ENCODE measurements around the gene PMPCA. TPM values are rescaled to one million over a fixed set of nuclear protein-coding genes. Genes with fewer than 3 reads are reported as not detected.

Gene PMPCA
- total and polyA plus RNA-seq, 2 experiments from 2014 or later: 61.3 to 88.2 TPM

GRCh38 chr9:136401173-136401922, 9.1 kb upstream of the PMPCA start (continued):
- TF ChIP-seq CTCF (conservative IDR thresholded peaks at IDR 0.05; ENCODE audit: low read depth in 2 of 2) (no peak), STAT1 (IDR thresholded peaks at IDR 0.05; ENCODE audit: unreplicated experiment) (no peak), ETS1 (IDR thresholded peaks at IDR 0.05) (no peak), REST (IDR thresholded peaks at IDR 0.05; ENCODE audit: unreplicated experiment) (no peak), EZH2phosphoT487 (IDR thresholded peaks at IDR 0.05; ENCODE audit: unreplicated experiment) (no peak), EZH2 (IDR thresholded peaks at IDR 0.05; ENCODE audit: low read depth, unreplicated experiment) (no peak), POLR2AphosphoS5 (IDR thresholded peaks at IDR 0.05; ENCODE audit: low read depth) (no peak)

GRCh38 chr9:136402067-136402466, 8.4 kb upstream of the PMPCA start:
- no peaks in the 10 kb centered on the region for H3K27me3 ChIP-seq (ENCODE audit: insufficient read depth)
- H3K36me3 ChIP-seq (ENCODE audit: insufficient read depth): peaks cover 24% of the 10 kb centered on the region
- no peak for ATAC-seq
- no peaks in the 10 kb centered on the region; the same call in 2 of the 3 replicates for H3K9me3 Mint-ChIP-seq
- H3K4me3 ChIP-seq: no peak overlapping the region
- DNase-seq (ENCODE audit: low spot score): no peak
- peaks cover 3% of the 10 kb centered on the region; the same call in 1 of the 2 replicates for H3K4me1 ChIP-seq (ENCODE audit: insufficient read depth)
- no peaks in the 10 kb centered on the region; the same call in none of the 2 replicates for H4K20me1 ChIP-seq (replicated peaks; ENCODE audit: insufficient read depth)
- H3K4me2 ChIP-seq: no peak overlapping the region
- peaks cover 9% of the 10 kb centered on the region for H3K4me1 Mint-ChIP-seq
- peaks cover 29% of the 10 kb centered on the region for H3K79me2 ChIP-seq (replicated peaks; ENCODE audit: insufficient read depth)
- H2AFZ ChIP-seq: no peak overlapping the region
- H3K4me3 Mint-ChIP-seq: no peak overlapping the region
- peaks cover 60% of the 10 kb centered on the region for H3K36me3 Mint-ChIP-seq (ENCODE audit: low read depth)
- no peaks in the 10 kb centered on the region for H3K9me2 ChIP-seq (ENCODE audit: insufficient read depth)
- TF ChIP-seq JUNB (IDR thresholded peaks at IDR 0.05; ENCODE audit: unreplicated experiment) (no peak), CREB1 (CRISPR knock-in tag; IDR thresholded peaks at IDR 0.05; ENCODE audit: low read depth) (no peak), REST (IDR thresholded peaks at IDR 0.05; ENCODE audit: unreplicated experiment) (no peak), NANOG (IDR thresholded peaks at IDR 0.05; ENCODE audit: borderline replicate concordance) (no peak), EZH2 (IDR thresholded peaks at IDR 0.05; ENCODE audit: low read depth, unreplicated experiment) (no peak), STAT1 (IDR thresholded peaks at IDR 0.05; ENCODE audit: unreplicated experiment) (no peak), EZH2phosphoT487 (IDR thresholded peaks at IDR 0.05; ENCODE audit: unreplicated experiment) (no peak), POLR2AphosphoS5 (IDR thresholded peaks at IDR 0.05; ENCODE audit: low read depth) (no peak), ZNF114 (CRISPR knock-in tag; IDR thresholded peaks at IDR 0.05) (no peak)
- H3K27ac ChIP-seq (ENCODE audit: low read depth): peak overlapping the region; percentile 39; the same call in 1 of the 2 replicates
- no peak overlapping the region for H3K27ac Mint-ChIP-seq
- H3K27me3 Mint-ChIP-seq (ENCODE audit: insufficient read depth, low read depth, poor library complexity): peaks cover 19% of the 10 kb centered on the region
- peaks cover 22% of the 10 kb centered on the region for H3F3A ChIP-seq (replicated peaks; ENCODE audit: low read depth)

Measured in GM23338 (cell line).